Activated naive CD8-positive, alpha-beta T cell treated with anti-CD3 and anti-CD28 coated beads for 36 hours (primary cell): ENCODE results near the gene UST. TPM values are rescaled to one million over a fixed set of nuclear protein-coding genes. Genes with fewer than 3 reads are reported as not detected.

Source experiments
- DNase-seq: peaks from one replicate; pipeline ENCODE4 v3.0.0; 2021
- H3K27ac Mint-ChIP-seq: one replicate; pipeline ENCODE4 v1.8.0; 2022; ENCODE audit warnings: mild to moderate bottlenecking, moderate library complexity, mixed read lengths
- H3K27me3 Mint-ChIP-seq: one replicate; pipeline ENCODE4 v1.8.0; 2022; ENCODE audit warnings: mild to moderate bottlenecking, mixed read lengths
- H3K36me3 Mint-ChIP-seq: one replicate; pipeline ENCODE4 v1.8.0; 2021; ENCODE audit warnings: mild to moderate bottlenecking, mixed read lengths
- H3K4me1 Mint-ChIP-seq: one replicate; pipeline ENCODE4 v1.8.0; 2021; ENCODE audit warnings: mixed read lengths
- H3K4me3 Mint-ChIP-seq: one replicate; pipeline ENCODE4 v1.8.0; 2022; ENCODE audit warnings: mild to moderate bottlenecking, moderate library complexity, mixed read lengths
- H3K9me3 Mint-ChIP-seq: one replicate; pipeline ENCODE4 v1.8.0; 2022; ENCODE audit warnings: mixed read lengths
- total RNA-seq, 2 experiments: library from RNA; stranded (reverse); gene quantifications; one replicate each; pipeline ENCODE4 v1.2.3, GENCODE V29; 2021

UST gene
- total RNA-seq, 2 experiments from 2014 or later = 0.82 to 0.89 TPM

GRCh38 chr6:148716811-148717210, 30.0 kb upstream of the UST start:
- Mint-ChIP-seq H3K27ac (no peak overlapping the region), H3K27me3 (peaks cover 21% of the 10 kb centered on the region), H3K4me3 (no peak overlapping the region), H3K4me1 (no peaks in the 10 kb centered on the region), H3K9me3 (peaks cover 5% of the 10 kb centered on the region), H3K36me3 (no peaks in the 10 kb centered on the region)
- no peak for DNase-seq

DNA sequence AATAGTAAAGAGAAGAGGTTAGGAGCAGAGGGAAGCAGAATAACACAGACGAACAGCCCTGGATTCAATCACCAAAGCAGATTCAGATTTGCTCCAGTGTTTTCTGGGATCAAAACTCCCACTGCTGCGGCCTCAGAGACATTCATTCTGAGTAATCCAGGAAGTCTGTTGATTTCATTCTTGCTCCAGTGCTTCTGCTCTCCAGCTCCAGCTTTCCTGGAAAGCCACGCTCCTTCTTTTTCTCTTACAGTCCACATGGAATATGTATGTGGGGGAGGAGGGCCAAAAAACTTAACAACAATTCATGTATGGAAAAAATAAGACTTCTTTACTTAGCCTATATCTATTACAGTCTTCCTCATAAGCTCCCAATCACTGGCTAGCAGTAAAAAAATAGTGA, 26.4 kb upstream of the UST start:
- H3K4me3 Mint-ChIP-seq = no peak overlapping the region
- DNase-seq = no peak
- no peaks in the 10 kb centered on the region for H3K36me3 Mint-ChIP-seq
- no peaks in the 10 kb centered on the region for H3K4me1 Mint-ChIP-seq
- peaks cover 4% of the 10 kb centered on the region for H3K9me3 Mint-ChIP-seq
- H3K27me3 Mint-ChIP-seq = peaks cover 26% of the 10 kb centered on the region
- H3K27ac Mint-ChIP-seq = no peak overlapping the region

DNA sequence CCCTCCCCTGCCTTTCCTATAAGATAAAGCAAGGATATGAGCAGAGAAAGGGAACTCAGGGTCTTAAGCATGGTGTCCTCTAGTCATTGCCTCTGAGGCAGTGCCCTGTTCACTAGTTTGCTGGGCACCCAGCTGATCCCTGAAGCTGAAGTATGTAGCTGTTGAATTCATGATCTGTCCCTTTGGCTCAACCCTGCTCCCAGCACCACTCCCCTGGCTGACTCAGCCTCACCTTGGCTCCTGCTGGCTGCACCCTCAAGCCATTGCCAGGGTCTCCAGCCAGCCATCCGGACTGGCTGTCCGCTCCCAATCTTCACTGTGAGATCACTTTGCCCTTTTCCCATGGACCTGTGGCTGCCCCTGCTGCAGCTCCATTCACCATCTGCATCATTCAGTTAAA, 25.9 kb upstream of the UST start:
- H3K4me1 Mint-ChIP-seq = no peaks in the 10 kb centered on the region
- H3K36me3 Mint-ChIP-seq = no peaks in the 10 kb centered on the region
- H3K4me3 Mint-ChIP-seq = no peak overlapping the region
- peaks cover 26% of the 10 kb centered on the region for H3K27me3 Mint-ChIP-seq
- no peak for DNase-seq
- H3K9me3 Mint-ChIP-seq = peaks cover 4% of the 10 kb centered on the region
- no peak overlapping the region for H3K27ac Mint-ChIP-seq

GRCh38 chr6:148723484-148723883, 23.3 kb upstream of the UST start:
- no peaks in the 10 kb centered on the region for H3K4me1 Mint-ChIP-seq
- no peak for DNase-seq
- peaks cover 5% of the 10 kb centered on the region for H3K9me3 Mint-ChIP-seq
- H3K27ac Mint-ChIP-seq = no peak overlapping the region
- H3K36me3 Mint-ChIP-seq = no peaks in the 10 kb centered on the region
- H3K4me3 Mint-ChIP-seq = no peak overlapping the region
- H3K27me3 Mint-ChIP-seq = peaks cover 26% of the 10 kb centered on the region

DNA sequence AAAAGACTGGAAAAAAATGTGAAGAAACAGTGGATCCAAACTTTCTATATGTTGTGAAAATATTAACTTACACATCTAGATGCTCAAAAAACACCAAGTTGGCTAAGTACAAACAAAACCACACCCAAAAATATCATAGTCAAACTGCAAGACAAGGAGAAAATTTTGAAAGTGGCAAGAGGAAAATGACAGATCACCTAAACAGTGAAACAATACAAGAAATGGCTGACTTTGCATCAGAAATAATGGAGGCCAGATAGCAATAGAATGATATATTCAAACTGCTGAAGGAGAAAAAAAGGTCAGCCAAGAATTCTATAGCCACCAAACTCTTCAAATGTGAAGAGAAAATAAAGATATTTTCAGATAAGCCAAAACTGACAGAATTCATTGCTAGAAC, 22.4 kb upstream of the UST start:
- Mint-ChIP-seq H3K4me1 (no peaks in the 10 kb centered on the region), H3K9me3 (peaks cover 5% of the 10 kb centered on the region), H3K27ac (no peak overlapping the region), H3K4me3 (no peak overlapping the region), H3K27me3 (peaks cover 23% of the 10 kb centered on the region), H3K36me3 (no peaks in the 10 kb centered on the region)
- no peak for DNase-seq

DNA sequence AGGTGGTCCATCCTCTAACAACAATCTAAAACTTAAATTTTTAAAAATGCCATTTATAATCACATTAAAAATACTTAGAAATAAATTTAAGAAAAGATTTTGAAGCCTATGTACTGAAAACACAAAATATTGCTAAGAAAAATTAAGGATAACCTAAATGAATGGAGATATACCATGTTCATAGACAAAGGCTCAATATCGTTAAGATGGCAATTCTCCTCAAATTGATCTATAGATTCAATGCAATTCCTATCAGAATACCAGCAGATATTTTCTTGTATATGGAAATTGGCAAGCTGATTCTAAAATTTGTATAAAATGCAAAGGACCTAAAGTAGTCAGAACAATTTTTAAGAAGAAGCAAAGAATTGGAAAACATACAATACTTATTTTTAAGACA, 19.7 kb upstream of the UST start:
- Mint-ChIP-seq H3K9me3 (peaks cover 5% of the 10 kb centered on the region), H3K4me3 (no peak overlapping the region), H3K27me3 (peaks cover 5% of the 10 kb centered on the region), H3K27ac (no peak overlapping the region), H3K36me3 (no peaks in the 10 kb centered on the region), H3K4me1 (no peaks in the 10 kb centered on the region)
- DNase-seq = no peak

GRCh38 chr6:148735989-148736388, 10.8 kb upstream of the UST start:
- H3K27ac Mint-ChIP-seq = no peak overlapping the region
- H3K36me3 Mint-ChIP-seq = no peaks in the 10 kb centered on the region
- DNase-seq = no peak
- H3K27me3 Mint-ChIP-seq = no peaks in the 10 kb centered on the region
- H3K9me3 Mint-ChIP-seq = no peaks in the 10 kb centered on the region
- no peak overlapping the region for H3K4me3 Mint-ChIP-seq
- peaks cover 3% of the 10 kb centered on the region for H3K4me1 Mint-ChIP-seq

GRCh38 chr6:148736774-148737412, 9.9 kb upstream of the UST start:
- no peaks in the 10 kb centered on the region for H3K27me3 Mint-ChIP-seq
- H3K9me3 Mint-ChIP-seq = no peaks in the 10 kb centered on the region
- no peak overlapping the region for H3K27ac Mint-ChIP-seq
- DNase-seq = no peak
- H3K4me1 Mint-ChIP-seq = peaks cover 3% of the 10 kb centered on the region
- H3K4me3 Mint-ChIP-seq = no peak overlapping the region
- no peaks in the 10 kb centered on the region for H3K36me3 Mint-ChIP-seq

- Mint-ChIP-seq H3K27ac (no peak overlapping the region), H3K27me3 (no peaks in the 10 kb centered on the region), H3K36me3 (no peaks in the 10 kb centered on the region), H3K9me3 (no peaks in the 10 kb centered on the region), H3K4me1 (peaks cover 3% of the 10 kb centered on the region), H3K4me3 (no peak overlapping the region)
- DNase-seq = no peak
These were observed 9.0 kb upstream of the UST start for GRCh38 chr6:148737806-148738205.

DNA sequence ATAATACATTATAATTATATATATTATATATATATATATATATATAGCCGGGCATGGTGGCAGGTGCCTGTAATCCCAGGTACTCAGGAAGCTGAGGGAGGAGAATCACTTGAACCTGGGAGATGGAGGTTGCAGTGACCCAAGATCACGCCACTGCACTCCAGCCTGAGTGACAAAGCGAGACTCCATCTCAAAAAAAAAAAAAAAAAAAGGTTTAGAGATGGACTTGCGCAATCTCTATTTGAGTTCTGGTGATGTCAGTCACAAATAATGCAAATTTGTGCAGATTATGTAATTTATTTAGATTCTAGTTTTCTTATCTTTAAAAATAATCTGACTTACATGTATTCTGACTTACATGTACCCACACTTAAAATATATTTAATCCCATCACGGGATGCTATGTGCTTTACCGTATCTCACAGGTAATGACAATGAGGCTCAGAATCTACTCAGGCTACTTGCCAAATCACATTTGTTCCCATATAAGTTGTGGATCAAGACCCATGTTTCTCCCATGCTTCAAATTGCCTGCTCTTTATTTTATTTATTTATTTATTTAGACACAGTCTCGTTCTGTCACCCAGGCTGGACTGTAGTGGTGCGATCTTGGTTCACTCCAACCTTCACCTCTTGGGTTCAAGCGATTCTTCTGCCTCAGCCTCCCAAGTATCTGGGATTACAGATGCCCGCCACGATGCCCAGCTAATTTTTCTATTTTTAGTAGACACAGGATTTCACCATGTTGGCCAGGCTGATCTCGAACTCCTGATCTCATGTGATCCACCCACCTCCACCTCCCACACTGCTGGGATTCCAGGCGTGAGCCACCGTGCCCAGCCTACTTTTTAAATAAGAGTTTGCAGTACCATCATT, 7.6 kb upstream of the UST start:
- Mint-ChIP-seq H3K36me3 (no peaks in the 10 kb centered on the region), H3K4me3 (no peak overlapping the region), H3K27me3 (peaks cover 9% of the 10 kb centered on the region), H3K4me1 (peaks cover 3% of the 10 kb centered on the region), H3K9me3 (no peaks in the 10 kb centered on the region), H3K27ac (no peak overlapping the region)
- DNase-seq = no peak

GRCh38 chr6:148739822-148740128, 7.1 kb upstream of the UST start:
- H3K27me3 Mint-ChIP-seq = peaks cover 13% of the 10 kb centered on the region
- H3K4me3 Mint-ChIP-seq = no peak overlapping the region
- no peak for DNase-seq
- H3K27ac Mint-ChIP-seq = no peak overlapping the region
- peaks cover 3% of the 10 kb centered on the region for H3K4me1 Mint-ChIP-seq
- H3K36me3 Mint-ChIP-seq = no peaks in the 10 kb centered on the region
- no peaks in the 10 kb centered on the region for H3K9me3 Mint-ChIP-seq

DNA sequence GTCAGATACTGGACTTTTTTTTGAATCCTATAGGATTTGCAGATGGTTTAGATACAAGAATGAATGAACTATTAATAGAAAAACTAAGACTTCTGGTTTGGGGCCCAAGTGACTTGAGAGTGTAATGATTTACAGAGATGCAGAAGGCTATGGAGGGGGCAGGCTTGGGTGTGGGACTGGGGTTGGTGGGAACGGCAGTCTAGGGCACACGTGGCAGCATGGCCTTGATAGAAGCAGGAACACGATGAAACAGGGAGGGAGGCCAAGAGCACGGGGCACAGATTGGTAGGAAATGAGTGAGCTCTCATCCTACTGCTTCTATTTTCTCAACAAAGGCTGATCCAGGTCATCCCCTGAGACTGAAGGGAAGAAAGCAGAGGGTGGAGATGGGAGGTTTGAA, 3.4 kb upstream of the UST start:
- no peaks in the 10 kb centered on the region for H3K9me3 Mint-ChIP-seq
- peaks cover 13% of the 10 kb centered on the region for H3K4me1 Mint-ChIP-seq
- no peak overlapping the region for H3K27ac Mint-ChIP-seq
- DNase-seq = no peak
- no peak overlapping the region for H3K4me3 Mint-ChIP-seq
- peaks cover 37% of the 10 kb centered on the region for H3K27me3 Mint-ChIP-seq
- no peaks in the 10 kb centered on the region for H3K36me3 Mint-ChIP-seq

GRCh38 chr6:148745926-148746325, 904 bp upstream of the UST start:
- peaks cover 13% of the 10 kb centered on the region for H3K4me1 Mint-ChIP-seq
- no peak for DNase-seq
- no peaks in the 10 kb centered on the region for H3K9me3 Mint-ChIP-seq
- H3K27me3 Mint-ChIP-seq = peaks cover 60% of the 10 kb centered on the region
- peak overlapping the region; percentile 87 for H3K4me3 Mint-ChIP-seq
- H3K36me3 Mint-ChIP-seq = no peaks in the 10 kb centered on the region
- no peak overlapping the region for H3K27ac Mint-ChIP-seq

GRCh38 chr6:148747145-148747470, 278 bp downstream of the UST start:
- Mint-ChIP-seq H3K4me1 (peaks cover 13% of the 10 kb centered on the region), H3K27ac (no peak overlapping the region)

GRCh38 chr6:148747471-148748165, 788 bp downstream of the UST start:
- Mint-ChIP-seq H3K4me1 (peaks cover 13% of the 10 kb centered on the region), H3K27me3 (peaks cover 60% of the 10 kb centered on the region), H3K4me3 (peak overlapping the region; percentile 74), H3K36me3 (no peaks in the 10 kb centered on the region), H3K27ac (no peak overlapping the region), H3K9me3 (no peaks in the 10 kb centered on the region)
- DNase-seq = peak; percentile 48

More at GRCh38 chr6:148747145-148747470, 278 bp downstream of the UST start:
- peaks cover 60% of the 10 kb centered on the region for H3K27me3 Mint-ChIP-seq
- no peaks in the 10 kb centered on the region for H3K36me3 Mint-ChIP-seq
- H3K9me3 Mint-ChIP-seq = no peaks in the 10 kb centered on the region
- H3K4me3 Mint-ChIP-seq = peak overlapping the region; percentile 74
- DNase-seq = peak; percentile 41
